Measurements from ENCODE around the gene HTR1B. TPM values are rescaled to one million over a fixed set of nuclear protein-coding genes. Genes with fewer than 3 reads are reported as not detected.

The HTR1B gene
- total and polyA plus RNA-seq, 2 of the 4 experiments (the other 2 are of a cell fraction) = 0.27 to 0.36 TPM

DNA sequence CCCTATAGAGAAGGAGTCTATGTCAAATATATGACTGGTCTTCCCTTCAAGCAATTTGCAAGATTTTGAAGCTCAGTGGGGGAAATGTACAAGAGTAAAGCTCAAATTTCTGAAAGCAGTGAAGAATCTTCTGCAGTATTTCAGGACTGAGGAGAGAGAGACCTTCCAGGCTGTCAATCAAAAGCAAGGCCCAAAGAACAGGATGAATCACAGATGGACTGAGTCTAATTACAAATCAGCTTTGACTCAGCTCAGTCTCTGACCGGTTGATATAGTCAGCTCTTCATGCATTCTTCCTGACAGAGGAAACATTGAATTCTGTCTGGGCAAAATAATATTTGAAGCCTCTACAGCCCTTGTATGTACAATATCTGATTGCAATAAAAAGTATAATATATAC lies 7.7 kb upstream of the HTR1B start:
- H3K9me1 ChIP-seq (ENCODE audit: insufficient read depth, low read length) = no peaks in the 10 kb centered on the region
- H2BK120ac ChIP-seq (ENCODE audit: low read depth, low read length) = no peak overlapping the region
- H4K91ac ChIP-seq (ENCODE audit: insufficient read depth, low read depth, low read length) = no peak overlapping the region
- no peak overlapping the region for H3K4me2 ChIP-seq (ENCODE audit: low read depth, low read length)
- H3K4me1 ChIP-seq (ENCODE audit: control insufficient read depth, insufficient read depth, low read length) = no peaks in the 10 kb centered on the region
- intact Hi-C loops (cut with micrococcal nuclease) (no loop called here), dilution Hi-C loops (cut with HindIII; ENCODE audit: low sequenced_read_pairs, unreplicated experiment) (no loop called here), in situ Hi-C loops (cut with MboI; ENCODE audit: low sequenced_read_pairs) (loop anchor here (25.0 kb wide), 1 partner anchor 1141 kb away; no protein-coding TSS in a partner anchor)
- no peak overlapping the region for H2BK5ac ChIP-seq (ENCODE audit: low read depth, low read length, poor library complexity, severe bottlenecking)
- no peak overlapping the region for H2BK20ac ChIP-seq (ENCODE audit: low read depth, low read length)
- ChIA-PET POLR2A (ENCODE audit: unreplicated experiment) (no interaction called here), CTCF (no interaction called here)
- no peak overlapping the region for H2BK15ac ChIP-seq (ENCODE audit: low read depth, low read length)
- no peaks in the 10 kb centered on the region for H3K36me3 ChIP-seq (ENCODE audit: control insufficient read depth, insufficient read depth, low read length)
- no peak overlapping the region for H2AFZ ChIP-seq (replicated peaks; ENCODE audit: low read length, poor library complexity)
- no TSS peak for BruUV-seq (replicated peaks)
- no peak overlapping the region for H3K9ac ChIP-seq (ENCODE audit: low read depth, low read length)
- no peak overlapping the region for H3K14ac ChIP-seq (replicated peaks; ENCODE audit: low read depth, low read length)
- no peak overlapping the region for H3K27ac ChIP-seq (ENCODE audit: insufficient read depth, low read length)
- H3K56ac ChIP-seq (ENCODE audit: extremely low read depth, insufficient read depth, low read length) = no peak overlapping the region
- DNase-seq = no peak
- no peaks in the 10 kb centered on the region for H4K20me1 ChIP-seq (ENCODE audit: insufficient read depth, low read length)
- no peak overlapping the region for H3K23ac ChIP-seq (ENCODE audit: low read depth, low read length)
- H2AK5ac ChIP-seq (ENCODE audit: low read depth, low read length) = no peak overlapping the region
- H4K5ac ChIP-seq (ENCODE audit: low read depth, low read length) = no peak overlapping the region
- no peaks in the 10 kb centered on the region for H3K27me3 ChIP-seq (ENCODE audit: control insufficient read depth, insufficient read depth, low read length)
- no peak overlapping the region for H4K8ac ChIP-seq (ENCODE audit: low read depth in 2 of 2, low read length in 2 of 2)
- WGBS, 2 experiments (ENCODE audit: extremely low coverage in 2 of 2, insufficient read length in 1 of 2) = no CpG with 5 or more reads among the region's 1 CpG
- H2AK9ac ChIP-seq (replicated peaks; ENCODE audit: low read depth, low read length, poor library complexity) = no peak overlapping the region
- no peak overlapping the region for H3K4me3 ChIP-seq (ENCODE audit: insufficient read depth, low read depth, low read length)
- no peaks in the 10 kb centered on the region for H3K79me1 ChIP-seq (ENCODE audit: low read depth in 1 of 2, low read length in 2 of 2)
- H3K9me3 ChIP-seq (ENCODE audit: control insufficient read depth, insufficient read depth, low read length) = no peaks in the 10 kb centered on the region
- ATAC-seq (ENCODE audit: low read depth) = no peak
- no peak for TF ChIP-seq MXI1 (IDR thresholded peaks at IDR 0.05; ENCODE audit: borderline replicate concordance, low read depth, low read length)
- TF ChIP-seq ELK1 (IDR thresholded peaks at IDR 0.05; ENCODE audit: borderline replicate concordance, low read depth, low read length) = no peak
- no peak overlapping the region for H3K4ac ChIP-seq (ENCODE audit: low read depth, low read length)
- H3K18ac ChIP-seq (ENCODE audit: low read depth, low read length) = no peak overlapping the region
